G401.6 (cell line): ENCODE results near the gene CARHSP1.
"Not testable (repeated sequence)": the region's sequence is repeated elsewhere in the genome, so short reads cannot be mapped to it uniquely, and the experiment has no call there.

Source experiments
- FAIRE-seq: peaks from 2 replicates; lab custom pipeline; 2012; peaks lifted over from hg19 to GRCh38; lab: Jason Lieb, UNC

The CARHSP1 gene

GRCh38 chr16:8872071-8872470 is 3.3 kb upstream of the CARHSP1 start:
- FAIRE-seq = no peak

DNA sequence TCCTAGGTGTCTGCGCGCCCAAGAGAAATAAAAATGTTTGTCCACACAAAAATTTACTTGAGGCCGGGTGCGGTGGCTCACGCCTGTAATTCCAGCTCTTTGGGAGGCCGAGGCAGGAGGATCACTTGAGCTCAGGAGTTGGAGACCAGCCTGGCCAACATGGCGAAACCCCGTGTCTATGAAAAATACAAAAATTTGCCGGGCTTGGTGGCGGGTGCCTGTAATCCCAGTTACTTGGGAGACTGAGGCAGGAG is 1.1 kb upstream of the CARHSP1 start:
- not testable (repeated sequence) for FAIRE-seq

GRCh38 chr16:8869212-8869987 is 594 bp upstream of the CARHSP1 start:
- FAIRE-seq = no peak

DNA sequence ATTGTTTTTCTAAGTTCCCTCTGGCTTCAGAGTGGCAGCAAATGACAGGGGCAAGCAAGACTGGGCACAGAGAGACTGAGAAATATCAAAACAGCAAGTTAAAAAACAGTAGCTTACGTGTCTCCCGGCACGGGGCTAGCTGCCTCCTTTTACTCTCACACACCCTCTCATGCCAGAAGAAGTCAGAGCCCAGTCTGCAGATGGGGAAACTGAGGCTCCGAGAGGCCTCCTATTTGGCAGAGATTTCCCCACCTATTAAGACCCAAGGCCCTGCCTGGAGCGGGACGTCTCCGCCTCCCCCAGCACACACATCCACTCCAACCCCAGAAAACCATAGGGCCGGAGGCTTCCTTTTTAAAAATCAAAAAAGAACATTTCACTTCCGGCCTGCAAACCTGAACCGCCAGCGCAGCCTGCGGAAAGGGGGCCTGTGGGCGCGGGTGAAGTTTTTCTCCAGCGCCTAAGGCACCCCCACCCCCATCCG is 832 bp downstream of the CARHSP1 start:
- FAIRE-seq = no peak

DNA sequence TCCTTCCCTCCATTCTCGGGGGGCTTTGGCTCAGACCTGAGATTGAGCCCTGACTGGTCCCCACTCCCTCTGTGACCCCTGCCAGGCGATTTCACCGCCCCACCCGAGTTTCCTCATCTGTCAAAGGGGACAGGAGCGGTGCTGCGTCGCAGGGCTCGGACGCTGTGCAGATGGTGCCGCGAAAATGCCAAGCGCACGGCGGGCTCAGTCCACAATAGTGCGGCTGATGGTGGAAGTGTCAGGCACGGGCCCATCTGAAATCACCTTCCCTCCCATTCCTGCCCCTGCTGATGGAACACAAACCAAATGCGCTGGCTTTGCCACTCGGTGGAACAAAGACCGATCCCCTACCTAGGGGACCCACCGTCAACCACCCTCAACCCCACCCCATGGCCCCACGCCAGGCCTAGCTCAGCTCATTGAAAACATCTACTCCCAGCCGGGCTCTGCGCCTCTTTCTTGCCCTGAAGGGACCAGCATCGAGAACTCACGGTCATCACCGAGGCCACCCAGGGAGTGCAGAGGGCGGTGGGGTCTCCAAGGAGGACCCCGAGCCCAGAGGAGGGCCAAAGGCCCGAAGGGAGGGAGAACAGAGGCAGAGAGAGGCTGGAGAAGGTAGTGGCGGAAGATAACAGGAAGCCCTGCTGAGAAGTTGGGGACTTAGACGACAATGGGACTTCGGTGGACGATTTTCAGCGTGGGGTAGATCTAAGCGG is 1.4 kb downstream of the CARHSP1 start:
- no peak for FAIRE-seq

- FAIRE-seq = no peak
These were observed 2.0 kb downstream of the CARHSP1 start for GRCh38 chr16:8866884-8867215.

DNA sequence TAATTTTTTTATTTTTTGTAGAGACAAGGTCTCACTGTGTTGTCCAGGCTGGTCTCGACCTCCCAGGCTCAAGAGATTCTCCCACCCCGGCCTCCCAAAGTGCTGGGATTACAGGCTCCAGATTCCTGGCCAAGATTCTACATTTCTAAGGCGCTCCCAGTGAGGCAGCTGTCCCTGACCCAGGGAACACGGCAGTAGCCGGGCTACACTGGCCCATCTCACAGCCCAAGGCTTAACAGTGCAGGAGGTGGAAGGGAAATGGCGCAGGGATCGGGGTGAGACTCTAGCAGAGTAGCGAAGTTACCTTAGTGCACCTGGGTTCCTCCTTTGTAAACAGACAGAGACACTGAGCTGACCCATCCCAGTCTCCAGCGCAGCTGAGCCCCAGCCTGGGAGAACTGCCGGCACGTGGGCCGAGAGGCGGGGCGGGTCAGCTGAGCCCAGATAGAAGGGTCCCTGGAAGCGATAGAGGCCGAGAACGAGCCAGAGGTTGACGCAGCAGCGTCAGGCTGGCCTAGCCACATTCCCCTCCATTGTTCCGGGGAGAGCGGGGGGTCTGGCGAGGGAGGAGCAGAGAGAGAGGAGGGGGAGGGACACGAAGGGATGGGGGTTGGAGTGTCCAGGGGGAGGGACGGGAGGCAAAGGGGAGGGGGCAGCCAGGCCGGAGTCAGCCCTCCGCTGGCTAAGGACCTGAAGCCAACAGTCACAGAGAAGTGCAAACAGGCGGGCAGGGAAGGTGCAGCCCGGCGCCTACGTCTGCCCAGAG is 2.5 kb downstream of the CARHSP1 start:
- FAIRE-seq = no peak

DNA sequence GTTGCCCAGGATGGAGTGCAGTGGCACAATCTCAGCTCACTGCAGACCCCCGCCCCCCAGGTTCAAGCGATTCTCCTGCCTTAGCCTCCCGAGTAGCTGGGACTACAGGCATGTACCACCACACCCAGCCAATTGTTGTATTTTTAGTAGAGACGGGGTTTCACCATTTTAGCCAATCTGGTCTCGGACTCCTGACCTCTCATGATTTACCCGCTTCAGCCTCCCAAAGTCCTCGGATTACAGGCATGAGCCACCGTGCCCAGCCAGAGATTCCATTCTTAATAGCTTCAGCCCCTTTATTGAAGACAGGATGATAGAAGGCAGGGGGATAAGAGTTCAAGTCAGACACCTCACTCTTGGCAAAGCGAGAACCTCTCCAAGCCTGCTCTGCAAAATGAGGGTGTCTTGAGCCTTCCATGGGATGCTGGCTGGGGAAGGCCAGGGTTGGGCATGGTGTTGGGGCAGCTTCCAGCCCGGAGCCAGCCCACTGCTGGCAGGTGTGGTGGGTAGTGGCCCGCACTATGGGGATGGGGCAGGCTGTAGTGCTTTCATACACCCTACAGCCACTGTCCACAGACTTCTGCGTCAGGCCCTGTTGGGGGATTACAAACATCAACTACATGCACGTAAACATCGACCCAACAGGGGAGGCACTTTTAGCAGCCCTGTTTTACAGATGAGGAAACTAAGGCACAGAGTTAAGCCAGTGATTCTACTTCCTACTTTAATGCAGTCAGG is 3.5 kb downstream of the CARHSP1 start:
- FAIRE-seq = no peak

DNA sequence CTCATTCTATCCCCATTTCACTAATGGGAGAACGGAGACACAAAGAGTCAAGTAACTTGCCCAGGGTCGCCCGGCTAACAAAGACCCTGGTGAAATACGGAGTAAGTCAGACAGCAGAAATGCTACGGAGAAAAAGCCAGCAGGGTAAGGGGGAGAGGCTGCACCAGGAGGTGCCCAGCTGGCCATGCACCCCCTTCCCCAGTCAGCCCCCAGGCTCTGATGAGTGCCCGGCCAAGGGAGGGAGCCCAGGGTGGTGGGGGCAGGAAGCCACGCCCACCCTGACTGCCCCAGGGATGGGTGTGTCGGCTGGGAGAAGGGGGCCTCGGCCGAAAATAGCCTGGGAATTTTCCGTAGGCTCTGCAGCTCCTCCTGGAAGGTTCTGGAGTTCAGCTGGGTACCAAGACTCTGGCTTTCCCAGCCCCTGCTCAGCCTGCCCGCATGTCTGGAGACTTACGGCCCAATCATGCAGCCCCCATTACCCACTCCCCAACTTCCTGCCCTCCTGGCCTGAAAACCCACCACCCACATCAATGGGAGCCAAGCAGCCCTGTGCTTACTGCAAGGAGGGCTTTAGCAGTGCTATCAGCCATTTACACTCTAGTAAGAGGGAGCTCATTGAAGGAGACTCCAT is 4.2 kb downstream of the CARHSP1 start:
- FAIRE-seq = no peak

GRCh38 chr16:8863594-8864424 is 5.0 kb downstream of the CARHSP1 start:
- FAIRE-seq = no peak

DNA sequence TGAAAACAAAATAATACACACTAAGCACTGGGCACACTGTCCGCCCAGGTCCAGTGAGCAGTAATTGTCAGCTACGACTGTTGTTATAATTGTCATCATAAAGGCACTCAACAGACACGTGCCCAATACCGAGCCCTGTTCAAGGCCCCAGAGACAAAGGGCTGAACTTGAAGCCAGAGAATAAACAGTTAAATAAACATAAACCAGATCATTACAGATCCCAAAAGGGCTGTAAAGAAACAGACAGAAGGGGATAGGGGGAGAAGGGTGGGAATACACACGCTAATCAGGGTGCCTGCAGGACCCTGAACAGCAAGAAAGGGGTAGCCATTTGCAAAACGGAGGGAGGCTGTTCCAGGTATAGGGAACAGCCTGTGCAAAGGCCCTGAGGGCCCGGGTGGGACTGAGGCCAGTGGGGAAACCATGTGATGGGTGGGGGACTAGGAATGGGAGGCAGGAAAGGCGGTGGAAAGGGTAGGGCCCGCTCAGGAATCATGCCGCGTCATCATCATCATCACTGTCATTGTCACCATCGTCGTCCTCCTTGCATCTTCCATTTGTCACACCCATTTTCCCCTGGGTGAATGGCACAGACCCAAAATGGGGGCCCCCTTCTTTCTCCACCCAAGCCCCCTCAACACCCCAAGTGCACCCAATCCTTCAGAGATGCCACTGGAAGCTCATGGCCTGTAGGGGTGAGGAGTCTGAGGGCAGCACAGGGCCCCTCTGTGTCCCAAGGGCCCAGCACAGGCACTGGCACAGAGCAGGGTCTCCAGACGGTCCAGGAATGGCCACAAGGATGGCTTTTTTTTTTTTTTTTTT is 6.3 kb downstream of the CARHSP1 start:
- FAIRE-seq = no peak

- no peak for FAIRE-seq
These were observed 7.1 kb downstream of the CARHSP1 start for GRCh38 chr16:8861563-8862308.

GRCh38 chr16:8859913-8860881 is 8.6 kb downstream of the CARHSP1 start:
- no peak for FAIRE-seq

DNA sequence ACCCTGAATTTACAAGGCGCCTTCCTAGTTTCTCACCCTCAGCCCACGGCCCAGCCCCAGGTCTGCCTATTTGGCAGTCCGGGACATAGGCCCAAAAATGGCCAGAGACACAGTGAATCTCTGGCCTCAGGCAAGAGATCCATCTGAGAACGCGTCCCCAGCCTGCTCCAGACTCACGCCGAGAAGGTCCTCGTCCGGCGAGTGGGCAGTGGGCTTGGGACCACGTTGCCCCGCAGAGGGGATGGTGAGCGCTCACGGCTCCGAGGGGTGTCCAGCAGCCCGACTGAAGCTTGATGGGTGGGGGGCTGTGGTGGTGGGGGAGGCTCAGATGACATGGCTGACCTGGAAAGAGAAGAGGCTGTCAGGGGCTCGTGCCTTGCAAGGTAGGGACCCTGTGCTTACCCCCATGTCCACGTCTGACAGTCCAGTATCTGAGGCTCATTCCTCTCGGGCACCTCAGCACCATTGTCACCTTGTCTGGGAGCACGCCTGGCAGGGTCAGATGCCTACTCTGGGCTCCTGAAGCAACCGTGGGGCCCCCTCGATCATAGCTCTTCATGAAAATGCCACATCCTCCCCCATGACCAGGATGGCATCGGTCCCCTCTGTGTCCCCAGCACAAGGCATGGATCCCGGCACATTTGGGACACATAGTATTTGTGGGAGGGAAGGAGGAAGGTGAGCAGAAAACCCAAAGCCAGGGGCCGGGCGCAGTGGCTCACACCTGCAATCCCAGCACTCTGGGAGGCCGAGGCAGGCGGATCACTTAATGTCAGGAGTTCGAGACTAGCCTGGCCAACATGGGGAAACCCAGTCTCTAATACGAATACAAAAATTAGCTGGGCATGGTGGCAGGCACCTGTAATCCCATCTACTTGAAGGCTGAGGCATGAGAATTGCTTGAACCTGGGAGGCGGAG is 9.6 kb downstream of the CARHSP1 start:
- no peak for FAIRE-seq

- FAIRE-seq = no peak
These were observed 12.8 kb downstream of the CARHSP1 start for GRCh38 chr16:8855972-8856371.

- no peak for FAIRE-seq
These were observed 13.6 kb downstream of the CARHSP1 start for GRCh38 chr16:8855051-8855786.
